ENCODE results near the gene DHH. TPM values are rescaled to one million over a fixed set of nuclear protein-coding genes. Genes with fewer than 3 reads are reported as not detected.
A peak's percentile ranks its signal among the peaks of the same experiment; 100 is the strongest.

The DHH gene
- total RNA-seq, 1 donor from 2014 or later = 0.27 TPM

DNA sequence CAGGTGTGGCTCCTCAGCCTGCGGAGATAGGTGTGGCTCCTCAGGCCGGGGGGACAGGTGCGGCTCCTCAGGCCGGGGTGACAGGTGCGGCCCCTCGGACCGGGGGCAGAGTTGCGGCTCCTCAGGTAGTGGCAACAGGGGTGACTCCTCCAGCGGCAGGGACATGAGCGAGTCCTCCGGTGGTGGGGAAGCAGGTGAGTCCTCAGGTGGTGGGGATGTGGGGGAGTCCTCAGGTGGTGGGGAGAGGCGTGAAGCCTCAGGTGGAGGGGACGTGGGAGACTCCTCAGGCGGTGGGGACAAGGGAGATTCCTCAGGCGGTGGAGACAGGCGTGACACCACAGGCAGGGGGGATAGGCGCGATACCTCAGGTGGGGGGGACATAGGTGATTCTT lies 43.2 kb downstream of the DHH start:
- DNase-seq (ENCODE audit: low read depth) = no peak

DNA sequence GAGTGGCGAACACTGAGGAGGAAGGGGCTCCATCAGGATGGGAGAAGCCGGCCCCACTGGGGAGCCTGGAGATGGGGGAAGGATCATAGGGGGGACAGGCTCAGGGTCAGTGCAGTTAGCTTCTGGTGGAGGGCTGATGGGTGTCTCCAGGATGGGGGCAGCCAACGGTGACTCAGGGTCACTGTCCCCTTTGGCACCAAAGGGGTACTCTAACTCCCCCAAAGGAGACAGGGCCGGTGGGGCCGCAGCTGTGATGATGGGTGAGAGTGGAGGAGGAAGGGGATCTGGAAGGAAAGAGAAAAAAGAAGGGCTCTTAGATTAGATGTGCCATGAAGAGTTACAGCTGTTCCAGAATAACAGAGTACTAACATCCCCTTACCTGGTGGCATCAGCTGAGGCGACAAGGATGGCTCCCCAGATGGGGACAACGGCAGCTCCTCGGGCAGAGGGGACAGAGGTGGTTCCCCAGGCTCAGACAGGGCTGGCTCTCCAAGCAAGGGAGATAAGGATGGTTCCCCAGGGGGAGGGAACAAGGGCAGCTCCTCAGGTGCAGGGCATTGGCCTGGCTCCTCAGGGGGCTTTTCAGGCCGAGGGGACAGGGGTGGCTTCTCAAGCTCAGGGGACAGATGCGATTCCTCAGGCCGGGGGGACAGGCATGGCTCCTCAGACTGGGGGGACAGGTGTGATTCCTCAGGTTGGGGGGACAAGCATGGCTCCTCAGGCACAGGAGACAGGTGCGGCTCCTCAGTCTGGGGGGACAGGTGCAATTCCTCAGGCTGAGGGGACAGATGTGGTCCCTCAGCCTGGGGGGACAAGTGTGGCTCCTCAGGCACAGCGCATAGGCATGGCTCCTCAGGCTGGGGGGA lies 43.9 kb downstream of the DHH start:
- no peak for DNase-seq (ENCODE audit: low read depth)

DNA sequence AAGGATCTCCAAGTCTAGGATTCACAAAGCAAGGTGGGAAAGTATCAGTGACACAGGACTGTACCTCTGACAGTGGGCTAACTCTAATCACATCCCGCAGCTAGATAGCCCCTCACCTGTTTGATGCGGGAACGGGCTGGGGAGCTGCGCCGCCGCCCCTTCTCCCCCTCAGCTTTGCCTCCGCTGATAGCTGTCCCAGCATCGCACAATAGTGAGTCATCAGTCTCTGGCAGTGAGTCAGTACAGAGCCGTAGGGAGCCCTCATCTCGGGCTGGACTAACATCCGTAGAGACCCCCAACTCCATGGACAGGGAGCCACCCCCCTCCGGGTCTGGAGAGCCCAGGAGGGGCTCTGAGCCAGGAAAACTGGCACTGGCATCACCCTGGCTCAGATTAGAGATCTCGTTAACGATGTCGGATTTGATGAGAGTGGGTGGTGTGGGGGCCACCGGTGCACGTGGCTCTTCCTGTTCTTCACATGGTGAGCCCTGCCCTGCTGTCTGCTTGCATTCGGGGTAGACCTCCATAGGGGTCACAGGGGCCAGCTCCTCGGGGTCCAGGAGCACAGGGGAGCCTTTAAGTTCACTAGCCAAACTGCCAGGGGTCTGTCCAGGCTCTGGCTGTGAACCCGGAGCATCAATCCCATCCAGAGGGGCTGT lies 44.9 kb downstream of the DHH start:
- peak; percentile 51 for DNase-seq (ENCODE audit: low read depth)

DNA sequence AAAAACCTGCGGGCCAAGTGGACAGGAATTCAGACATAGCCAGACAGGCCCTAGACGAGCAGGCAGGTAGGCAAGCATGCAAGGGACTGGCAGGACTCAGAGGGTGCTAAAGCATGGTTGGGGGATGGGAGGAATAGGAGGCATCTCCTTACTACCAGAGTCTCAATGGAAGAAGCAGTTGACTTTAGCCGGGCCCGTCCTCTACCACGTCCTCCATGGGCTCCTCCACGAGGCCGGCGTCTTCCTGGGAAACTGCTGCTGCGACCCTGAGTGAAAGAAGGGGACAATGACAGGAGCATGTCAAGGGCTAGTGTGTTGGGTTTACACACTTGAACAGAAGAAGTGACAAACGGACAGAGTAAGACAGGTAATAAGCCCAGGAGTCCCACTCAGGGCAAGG lies 45.6 kb downstream of the DHH start:
- DNase-seq (ENCODE audit: low read depth) = no peak

DNA sequence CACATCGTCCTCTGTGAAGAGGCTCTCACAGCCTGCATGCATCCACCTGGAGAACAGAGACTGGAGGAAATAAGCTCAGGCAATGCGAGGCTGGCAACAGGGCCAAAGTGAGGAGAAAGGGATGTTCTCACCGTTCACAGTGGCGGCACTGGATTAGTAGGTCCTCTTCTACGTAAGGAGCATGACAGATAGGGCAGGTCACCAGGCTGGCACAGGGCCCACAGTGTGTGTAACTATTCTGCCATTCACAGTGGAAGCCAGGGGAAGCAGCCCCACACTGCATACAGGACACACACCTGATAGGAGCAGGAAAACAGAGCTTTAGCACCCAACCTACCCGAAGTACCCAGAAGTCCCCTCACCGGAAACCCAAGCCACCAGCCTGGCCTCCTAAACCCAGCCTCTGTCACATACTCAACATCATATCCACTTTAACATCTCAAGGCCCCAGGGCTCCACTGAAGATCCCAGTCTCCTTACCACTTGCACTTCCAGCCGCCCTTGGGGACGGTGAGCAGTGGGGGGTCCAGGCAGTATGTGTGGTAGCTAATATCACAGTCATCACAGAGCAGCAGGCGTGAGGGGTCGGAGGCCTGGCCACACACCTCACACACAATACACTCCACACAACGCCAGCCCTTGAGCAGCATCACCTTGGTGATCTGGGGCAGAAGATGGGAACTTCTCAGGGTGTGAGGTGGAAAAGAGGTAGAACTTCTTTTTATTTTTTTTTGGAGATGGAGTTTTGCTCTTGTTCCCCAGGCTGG lies 48.3 kb downstream of the DHH start:
- DNase-seq (ENCODE audit: low read depth) = no peak

DNA sequence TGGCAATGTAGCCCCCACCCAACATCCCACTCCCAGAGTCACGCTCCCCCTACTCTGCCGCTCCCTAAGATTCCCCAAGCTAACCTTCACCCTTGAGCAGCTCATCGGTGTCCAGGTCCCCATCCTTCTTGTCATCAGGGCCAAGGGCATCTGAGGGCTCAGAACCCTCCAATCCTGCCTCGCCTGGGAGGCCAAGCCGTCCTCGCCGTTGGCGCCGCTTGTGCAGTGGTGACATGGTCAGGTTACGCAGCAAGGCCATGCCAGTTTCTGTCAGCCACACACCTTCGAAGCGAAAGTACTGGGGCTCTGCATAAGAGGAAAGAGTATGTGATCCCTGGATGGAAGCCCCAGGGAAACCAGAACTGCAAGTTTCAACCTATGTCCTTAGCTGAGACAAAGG lies 49.9 kb downstream of the DHH start:
- DNase-seq (ENCODE audit: low read depth) = no peak

DNA sequence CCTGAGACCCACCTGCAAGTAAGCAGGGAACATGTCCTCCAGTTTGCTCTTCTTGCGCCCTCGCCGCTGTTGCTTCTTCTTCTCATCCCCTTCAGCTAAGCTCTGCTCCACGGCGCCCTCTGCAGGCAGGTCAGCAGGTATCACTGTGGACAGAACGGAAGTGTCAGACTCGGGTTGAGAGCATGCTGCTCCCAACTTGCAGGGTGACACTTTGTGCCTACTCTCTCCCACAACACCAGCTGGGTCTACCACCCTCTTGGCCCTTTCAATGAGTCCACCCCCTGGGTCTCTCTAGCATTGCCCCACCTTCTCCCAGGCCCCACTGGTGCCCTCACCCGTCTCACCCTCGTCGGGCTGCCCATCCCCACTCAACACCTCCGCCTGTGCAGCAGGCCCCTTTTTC lies 50.7 kb downstream of the DHH start:
- peak; percentile 67 for DNase-seq (ENCODE audit: low read depth)

DNA sequence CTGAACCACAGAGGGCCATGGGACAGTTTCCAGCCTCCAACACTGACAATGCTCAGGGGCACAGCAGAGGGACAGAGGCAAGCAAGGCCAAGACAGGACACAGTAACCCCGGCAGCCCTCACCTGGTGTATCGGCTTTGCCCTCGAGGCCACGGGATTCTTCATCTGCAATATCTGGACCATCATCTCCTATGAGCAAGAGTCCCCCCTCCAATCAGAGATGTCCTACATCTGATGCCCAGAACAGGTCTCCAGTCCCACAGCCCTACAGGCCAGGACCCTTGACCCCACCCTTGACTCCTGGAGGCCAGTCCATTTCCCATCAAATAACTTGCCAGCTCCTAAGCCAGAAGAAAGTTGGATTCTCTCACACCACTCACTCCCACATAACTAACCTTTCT lies 51.4 kb downstream of the DHH start:
- no peak for DNase-seq (ENCODE audit: low read depth)

DNA sequence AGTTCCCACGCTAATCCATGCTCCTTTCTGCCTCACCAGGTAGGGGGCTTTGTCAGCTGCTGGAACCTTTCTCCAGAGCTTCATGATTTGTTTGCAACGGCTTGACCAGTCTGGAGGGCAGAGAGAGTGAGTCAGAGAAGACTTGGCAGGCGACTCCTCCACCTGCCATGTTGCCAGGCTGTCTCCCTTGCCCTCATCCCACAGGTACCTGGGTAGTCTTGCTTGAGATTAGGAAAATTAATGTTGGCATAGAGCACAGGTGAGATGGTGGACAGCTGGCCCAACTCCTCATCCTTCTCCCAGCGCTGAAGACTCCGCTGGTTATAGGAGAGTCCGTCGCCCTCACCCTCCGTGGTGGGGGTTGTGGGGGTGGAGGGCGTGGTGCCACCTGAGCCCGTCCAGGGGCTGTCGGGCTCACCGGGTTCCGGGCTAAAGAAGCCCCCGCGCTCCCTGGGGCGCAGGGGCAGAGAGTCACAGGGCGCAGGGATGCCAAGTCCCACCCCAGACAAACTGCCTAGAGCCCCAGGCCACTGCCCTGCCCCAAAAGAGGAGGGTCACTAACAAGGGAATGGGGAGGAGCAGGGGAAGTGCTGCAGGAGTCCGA lies 52.6 kb downstream of the DHH start:
- DNase-seq (ENCODE audit: low read depth) = peak; percentile 29

DNA sequence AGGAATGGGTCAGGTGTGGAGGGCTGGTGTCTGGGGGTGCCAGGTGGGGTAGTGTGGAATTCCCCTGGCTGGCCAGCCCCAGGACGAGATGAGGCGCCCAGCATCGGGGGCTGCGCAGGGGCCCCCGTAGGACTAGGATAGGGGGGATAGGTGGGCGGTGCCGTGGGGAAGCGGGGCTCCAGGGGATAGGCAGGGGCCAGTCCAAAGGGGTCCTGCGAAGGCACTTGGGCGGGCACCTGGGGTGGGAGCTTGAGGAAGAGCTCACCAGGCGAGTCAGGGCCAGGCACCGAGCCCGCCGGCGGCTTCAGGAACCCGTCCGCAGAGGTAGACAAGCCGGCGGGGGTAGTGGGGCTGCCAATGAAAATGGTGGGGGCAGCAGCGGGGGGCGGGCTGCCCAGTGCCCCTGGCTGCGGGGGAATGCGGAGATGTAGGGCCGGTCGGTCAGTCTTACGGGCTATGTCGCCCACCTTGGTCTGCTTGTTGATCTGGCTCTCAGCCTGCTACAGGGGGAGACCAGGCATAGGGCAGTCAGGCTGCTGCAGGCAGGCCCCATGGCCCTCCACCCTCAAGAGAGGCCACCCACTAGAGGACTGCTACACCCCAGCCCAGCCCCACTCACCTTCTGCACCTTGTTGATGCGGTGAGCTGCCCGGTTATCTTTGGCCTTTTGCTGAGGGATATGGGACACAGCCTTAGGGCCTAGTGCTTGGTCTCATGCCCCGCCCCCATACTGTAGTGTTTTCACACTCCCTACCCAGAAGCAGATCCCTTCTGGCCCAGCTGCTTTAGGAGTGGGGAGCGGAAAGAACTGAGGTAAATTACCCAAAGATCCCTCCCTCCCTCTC lies 53.3 kb downstream of the DHH start:
- no peak for DNase-seq (ENCODE audit: low read depth)

DNA sequence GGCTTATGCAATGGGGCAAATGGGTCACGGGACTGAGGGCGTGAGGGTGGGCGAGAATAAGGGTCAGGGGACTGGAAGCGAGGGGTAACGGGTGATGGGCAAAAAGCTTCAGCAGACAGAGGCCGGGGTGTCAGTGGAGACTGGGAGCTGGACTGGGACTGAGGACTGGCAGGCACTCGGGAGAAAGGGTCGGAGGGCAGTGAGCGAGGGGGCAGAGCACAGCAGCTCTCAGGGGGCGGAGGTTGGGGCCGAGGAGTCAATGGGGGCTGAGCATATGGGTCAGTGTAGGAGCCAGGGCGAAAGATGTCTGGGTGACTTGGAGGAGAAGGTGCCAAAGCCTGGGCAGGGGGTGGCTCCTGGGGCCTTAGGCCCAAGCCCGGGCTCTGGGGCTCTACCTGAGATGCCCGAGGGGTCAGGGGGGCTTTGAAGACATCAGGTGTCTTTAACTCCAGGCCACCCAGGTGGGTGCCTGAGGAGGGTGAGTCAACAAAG lies 54.2 kb downstream of the DHH start:
- DNase-seq (ENCODE audit: low read depth) = no peak

DNA sequence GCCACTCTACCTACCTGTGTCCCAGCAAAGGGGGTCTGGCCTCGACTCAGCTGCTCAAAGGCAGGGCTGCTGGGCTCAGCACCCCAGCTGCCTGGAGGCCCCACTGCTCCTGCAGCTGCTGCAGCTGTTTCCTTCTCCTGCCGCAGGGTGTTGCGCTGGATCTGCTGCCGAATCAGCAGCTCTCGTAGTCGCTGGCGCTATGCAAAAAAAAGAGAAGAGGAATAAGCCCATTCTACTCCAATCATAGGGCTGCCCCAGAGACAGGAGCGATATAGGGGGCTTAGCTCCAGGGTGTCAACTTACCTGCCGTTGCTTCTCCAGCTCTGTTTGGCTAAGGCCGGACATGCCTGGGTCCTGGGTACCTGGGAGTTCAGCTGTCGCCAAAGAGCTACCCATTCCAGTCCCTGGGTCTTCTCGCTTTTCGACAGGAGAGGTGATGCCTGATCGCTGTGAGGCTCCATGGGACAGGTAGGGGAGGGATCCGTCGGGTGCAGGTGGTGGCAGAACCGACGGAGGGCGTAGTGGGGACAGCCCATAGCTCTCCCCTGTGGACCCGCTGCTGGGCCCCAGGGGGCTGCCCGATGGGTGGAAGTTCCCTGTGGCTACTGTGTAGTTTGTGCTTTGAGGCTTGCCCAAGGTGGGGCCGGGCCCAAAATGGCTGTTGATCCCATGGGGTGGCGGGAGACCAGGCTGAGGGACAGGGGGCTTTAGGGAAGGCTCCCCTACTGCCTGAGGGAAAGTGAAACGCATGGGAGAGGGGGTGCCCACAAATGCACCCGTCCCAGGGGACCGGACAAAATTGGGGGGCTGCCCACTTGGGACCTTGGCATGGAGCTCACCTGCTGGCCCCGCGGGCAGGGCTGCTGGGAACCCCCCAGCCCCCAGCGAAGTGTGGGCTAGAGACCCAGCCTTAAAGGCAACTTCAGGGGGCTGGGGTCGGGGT lies 54.9 kb downstream of the DHH start:
- no peak for DNase-seq (ENCODE audit: low read depth)

DNA sequence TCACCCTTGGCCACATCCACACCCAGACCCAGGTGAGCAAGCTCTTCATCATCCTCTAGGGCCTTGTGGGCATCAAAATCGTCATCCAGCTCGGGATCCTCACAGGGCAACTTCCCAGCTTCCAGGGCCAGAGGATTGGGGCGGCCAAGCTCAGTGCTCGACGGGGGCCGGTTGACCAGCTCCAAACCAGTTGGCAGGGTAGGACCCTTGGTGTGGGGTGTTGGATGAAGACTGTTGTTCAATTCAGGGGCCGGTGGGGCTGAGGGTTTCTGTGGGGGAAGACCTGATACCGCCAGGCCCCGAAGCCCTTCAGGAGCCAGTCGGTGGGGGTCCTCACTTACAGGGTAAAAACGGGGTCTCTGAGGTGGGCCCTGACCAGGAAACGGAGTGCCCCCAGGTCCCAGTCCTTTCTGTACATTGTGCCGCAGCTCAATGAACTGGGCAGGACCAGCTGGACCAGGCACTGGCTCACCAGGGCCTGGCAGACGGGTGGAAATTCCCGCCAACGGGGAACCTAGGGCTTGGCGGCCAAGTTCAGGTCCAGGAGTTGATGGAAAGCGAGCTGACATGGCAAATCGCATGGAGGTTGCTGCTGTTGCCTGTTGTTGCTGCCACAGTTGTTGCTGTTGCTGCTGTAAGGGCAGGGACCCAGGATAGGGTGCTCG lies 56.2 kb downstream of the DHH start:
- no peak for DNase-seq (ENCODE audit: low read depth)

DNA sequence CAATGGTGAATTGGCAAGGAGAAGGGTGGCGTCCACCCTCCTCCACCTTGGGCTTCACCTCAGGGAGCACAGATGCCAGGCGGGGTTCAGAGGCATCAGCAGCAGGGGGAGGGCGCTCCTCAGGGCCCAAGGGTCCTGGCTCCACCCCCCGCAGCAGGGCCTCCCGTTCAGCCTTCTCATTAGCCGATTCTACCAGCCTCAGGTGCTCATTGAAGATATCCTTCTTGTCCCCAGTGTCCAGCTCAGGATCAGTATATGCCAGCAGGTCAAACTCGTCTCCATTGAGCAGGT lies 56.7 kb downstream of the DHH start:
- DNase-seq (ENCODE audit: low read depth) = no peak

DNA sequence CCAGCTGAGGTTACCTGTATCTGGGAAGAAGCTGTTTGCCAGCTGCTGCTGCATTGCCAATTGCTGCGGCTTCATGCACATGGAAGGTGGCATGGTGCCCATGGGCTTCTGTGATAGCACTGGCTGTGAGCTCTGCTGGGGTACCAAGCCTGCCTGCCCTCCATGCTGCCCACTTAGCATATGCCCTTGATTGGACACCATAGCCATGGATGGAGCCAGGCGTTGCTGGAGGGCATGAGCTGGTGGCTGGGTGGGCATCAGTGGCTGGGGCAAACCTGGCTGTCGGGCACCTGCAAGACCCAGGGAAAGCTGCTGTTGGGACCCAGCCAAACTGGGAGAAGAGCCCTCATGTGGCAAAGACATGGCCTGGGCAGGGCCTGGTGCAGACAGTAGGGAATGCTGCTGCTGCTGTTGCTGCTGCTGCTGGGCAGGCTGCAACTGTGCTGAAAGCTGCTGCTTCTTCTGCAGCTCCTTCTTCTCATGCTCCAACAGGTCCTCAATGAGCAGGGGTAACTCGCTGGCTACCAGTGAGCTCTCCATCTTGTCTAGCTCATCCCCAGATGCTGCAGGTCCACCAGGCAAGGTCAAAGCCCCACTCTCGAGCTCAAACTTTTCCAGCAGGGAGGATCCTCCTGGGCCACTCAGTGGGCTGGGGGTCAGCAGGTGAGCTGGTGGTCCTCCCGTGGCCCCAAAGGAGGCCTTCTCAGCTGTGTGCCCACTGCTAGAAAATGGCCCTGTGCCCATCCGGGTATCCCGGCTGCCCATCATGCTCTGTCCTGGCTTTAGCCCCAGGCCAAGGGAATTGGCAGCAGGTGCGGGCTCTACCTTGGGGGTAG lies 57.3 kb downstream of the DHH start:
- DNase-seq (ENCODE audit: low read depth) = no peak

Data from myocyte (in vitro differentiated cells).